Mesangial cell (primary cell): ENCODE measurements around the gene P2RX3. TPM values are rescaled to one million over a fixed set of nuclear protein-coding genes. Genes with fewer than 3 reads are reported as not detected.

Experiments used
- total RNA-seq: library from RNA; depleted of rRNA; stranded (reverse); fragments of >200 nt; gene quantifications from 2 replicates; pipeline ENCODE4 v1.2.3, GENCODE V29; 2015

Gene P2RX3
- not detected in 2 replicates for total RNA-seq

GRCh38 chr11:57338142-57338541, at the start of gene P2RX3:
P2RX3 (plus strand) TSS chr11:57338352; CDS start chr11:57338551, 199 bp downstream.

GRCh38 chr11:57324886-57325734, 13.0 kb upstream of the P2RX3 start, which contains the start of gene TNKS1BP1:
TNKS1BP1 (minus strand) TSS chr11:57324952; CDS start chr11:57321885, 3,067 bp downstream.

GRCh38 chr11:57335343-57336110, 2.6 kb upstream of the P2RX3 start, which contains the start of gene SSRP1:
SSRP1 (minus strand) TSS chr11:57335892; CDS start chr11:57335121, 771 bp downstream.

GRCh38 chr11:57380975-57381374, 42.8 kb downstream of the P2RX3 start, which contains the start of gene PRG3:
PRG3 (minus strand) TSS chr11:57381150; CDS start chr11:57380708, 442 bp downstream.

DNA sequence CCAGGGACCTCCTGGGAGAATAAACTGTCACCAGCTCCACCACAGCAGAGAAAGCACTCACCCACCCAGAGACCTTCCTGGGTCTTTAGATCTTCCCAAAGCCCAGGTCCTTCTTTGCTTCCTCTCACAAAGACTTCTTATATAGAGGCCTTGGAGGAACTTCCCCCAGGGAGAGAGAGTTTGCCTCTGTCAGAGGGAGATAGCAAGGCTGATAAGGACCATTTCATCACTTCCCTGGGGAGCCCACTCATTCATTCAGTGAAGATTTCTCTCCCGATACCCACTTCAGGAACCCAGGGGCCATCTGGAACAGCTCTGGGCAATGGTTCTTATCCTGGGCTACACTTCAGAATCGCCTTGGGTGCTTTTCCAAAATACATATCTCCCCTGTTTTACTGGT, 52.4 kb downstream of the P2RX3 start, which contains the start of gene PRG2:
TSS of gene PRG2 (minus strand) at position 116 of the 400 bp plus-strand sequence. CDS start 706 bp downstream, outside the sequence.

Other genes with a start within 250 kb of the P2RX3 start
- not detected in 2 replicates for gene LRRC55, start 156.4 kb upstream of the P2RX3 start, total RNA-seq
- gene APLNR, start 101.1 kb upstream of the P2RX3 start, total RNA-seq = not detected in 2 replicates
- 75.8 and 146 TPM in 2 replicates for gene TNKS1BP1, start 13.4 kb upstream of the P2RX3 start, total RNA-seq
- gene SSRP1, start 2.5 kb upstream of the P2RX3 start, total RNA-seq = 74.0 and 131 TPM in 2 replicates
- not detected in 2 replicates for gene PRG3, start 42.8 kb downstream of the P2RX3 start, total RNA-seq
- gene PRG2, start 52.3 kb downstream of the P2RX3 start, total RNA-seq = not detected in 2 replicates
- 15.7 and 44.2 TPM in 2 replicates for gene SLC43A3, start 88.8 kb downstream of the P2RX3 start, total RNA-seq
- 0.16 and 4.4 TPM in 2 replicates for gene RTN4RL2, start 122.2 kb downstream of the P2RX3 start, total RNA-seq
- 9.8 and 12.4 TPM in 2 replicates for gene SLC43A1, start 177.3 kb downstream of the P2RX3 start, total RNA-seq
- gene TIMM10, start 192.4 kb downstream of the P2RX3 start, total RNA-seq = 37.6 and 71.2 TPM in 2 replicates
- not detected in 2 replicates for gene SMTNL1, start 199.2 kb downstream of the P2RX3 start, total RNA-seq
- gene UBE2L6, start 229.3 kb downstream of the P2RX3 start, total RNA-seq = 11.9 and 50.8 TPM in 2 replicates